Breast epithelium (tissue), 3 donors: ENCODE measurements around the gene GPC5.
"Not testable (repeated sequence)": the region's sequence is repeated elsewhere in the genome, so short reads cannot be mapped to it uniquely, and the experiment has no call there.

ENCODE experiments used
- CTCF ChIP-seq, 3 donors: fragments of 450-650 bp; IDR thresholded peaks; one replicate each; pipeline ENCODE4 v1.5.1; 2016 to 2017; ENCODE audit warnings: antibody characterized with exemption in 3 of 3, mild to moderate bottlenecking in 3 of 3, moderate library complexity in 3 of 3
- POLR2A ChIP-seq: fragments of 450-650 bp; IDR thresholded peaks from one replicate; pipeline ENCODE4 v1.6.1; 2016; ENCODE audit warnings: antibody characterized with exemption, mild to moderate bottlenecking, moderate library complexity
- POLR2AphosphoS5 ChIP-seq, 3 donors: sonication (generic); formaldehyde crosslinking; IDR thresholded peaks; one replicate each; pipeline ENCODE4 v1.6.1; 2017; ENCODE audit warnings: antibody characterized with exemption in 3 of 3

- TF ChIP-seq POLR2AphosphoS5 (IDR thresholded peaks at IDR 0.05); CTCF (IDR thresholded peaks at IDR 0.05); POLR2A: not testable (repeated sequence)
Measured at GRCh38 chr13:92695827-92696226, 1297.4 kb downstream of the GPC5 start.
